ENCODE data around the gene PARD3B. TPM values are rescaled to one million over a fixed set of nuclear protein-coding genes. Genes with fewer than 3 reads are reported as not detected.

The PARD3B gene
- total RNA-seq, 1 donor from 2014 or later, result 23.8 TPM

DNA sequence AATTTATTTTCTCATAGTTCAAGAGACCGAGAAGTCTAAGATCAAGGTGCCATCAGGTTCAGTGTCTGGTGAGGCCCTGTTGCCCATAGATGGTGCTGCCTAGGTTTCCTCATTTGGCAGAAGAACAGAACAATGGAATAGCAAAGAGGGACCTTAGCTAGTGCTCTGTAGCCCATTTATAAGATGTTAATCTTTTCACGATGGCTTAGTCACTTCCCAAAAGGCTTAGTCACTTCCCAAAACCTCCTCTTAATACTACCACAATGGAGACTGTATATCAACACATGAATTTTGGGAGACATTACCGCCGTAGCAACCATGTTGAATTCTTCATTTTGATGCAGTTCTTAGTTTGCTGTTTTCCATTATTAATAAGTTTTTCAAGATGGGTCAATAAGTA, 890.7 kb downstream of the PARD3B start:
- H3K36me3 ChIP-seq, result no peaks in the 10 kb centered on the region
- no peak for ATAC-seq
- no peaks in the 10 kb centered on the region for H3K9me3 ChIP-seq
- TF ChIP-seq, protein P1, sequence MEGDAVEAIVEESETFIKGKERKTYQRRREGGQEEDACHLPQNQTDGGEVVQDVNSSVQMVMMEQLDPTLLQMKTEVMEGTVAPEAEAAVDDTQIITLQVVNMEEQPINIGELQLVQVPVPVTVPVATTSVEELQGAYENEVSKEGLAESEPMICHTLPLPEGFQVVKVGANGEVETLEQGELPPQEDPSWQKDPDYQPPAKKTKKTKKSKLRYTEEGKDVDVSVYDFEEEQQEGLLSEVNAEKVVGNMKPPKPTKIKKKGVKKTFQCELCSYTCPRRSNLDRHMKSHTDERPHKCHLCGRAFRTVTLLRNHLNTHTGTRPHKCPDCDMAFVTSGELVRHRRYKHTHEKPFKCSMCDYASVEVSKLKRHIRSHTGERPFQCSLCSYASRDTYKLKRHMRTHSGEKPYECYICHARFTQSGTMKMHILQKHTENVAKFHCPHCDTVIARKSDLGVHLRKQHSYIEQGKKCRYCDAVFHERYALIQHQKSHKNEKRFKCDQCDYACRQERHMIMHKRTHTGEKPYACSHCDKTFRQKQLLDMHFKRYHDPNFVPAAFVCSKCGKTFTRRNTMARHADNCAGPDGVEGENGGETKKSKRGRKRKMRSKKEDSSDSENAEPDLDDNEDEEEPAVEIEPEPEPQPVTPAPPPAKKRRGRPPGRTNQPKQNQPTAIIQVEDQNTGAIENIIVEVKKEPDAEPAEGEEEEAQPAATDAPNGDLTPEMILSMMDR (IDR thresholded peaks at IDR 0.05), result no peak
- intact Hi-C loops (cut with DNase I), result no loop called here
- H3K27me3 ChIP-seq (ENCODE audit: low read depth), result no peaks in the 10 kb centered on the region
- no peaks in the 10 kb centered on the region for H3K4me1 ChIP-seq
- no peak for DNase-seq
- H3K4me3 ChIP-seq, result no peak overlapping the region
- no peak overlapping the region for H3K27ac ChIP-seq

DNA sequence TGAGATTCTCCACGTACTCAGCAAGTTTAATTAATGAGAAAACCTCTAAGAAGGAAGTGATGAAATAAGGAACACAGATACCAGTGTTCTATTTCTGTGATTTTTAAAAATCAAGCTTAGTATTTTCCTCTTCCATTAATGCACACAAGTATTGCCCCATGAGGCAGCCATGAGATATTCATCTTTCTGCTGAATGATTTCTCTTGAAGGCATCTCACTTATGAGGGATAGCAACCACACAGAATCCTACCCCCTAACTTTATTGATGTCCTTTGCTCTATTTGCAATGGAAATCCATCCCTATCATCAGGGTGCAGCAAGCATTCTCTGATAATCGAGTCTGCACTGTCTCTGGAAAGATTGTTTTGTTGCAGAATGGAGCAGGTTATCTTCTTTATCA, 893.0 kb downstream of the PARD3B start:
- Histone ChIP-seq H3K4me1 (no peaks in the 10 kb centered on the region), H3K36me3 (no peaks in the 10 kb centered on the region), H3K27ac (no peak overlapping the region), H3K9me3 (no peaks in the 10 kb centered on the region), H3K27me3 (ENCODE audit: low read depth) (no peaks in the 10 kb centered on the region), H3K4me3 (no peak overlapping the region)
- intact Hi-C loops (cut with DNase I), result no loop called here
- DNase-seq, result no peak
- TF ChIP-seq, protein P1 (IDR thresholded peaks at IDR 0.05), result no peak
- ATAC-seq, result no peak

DNA sequence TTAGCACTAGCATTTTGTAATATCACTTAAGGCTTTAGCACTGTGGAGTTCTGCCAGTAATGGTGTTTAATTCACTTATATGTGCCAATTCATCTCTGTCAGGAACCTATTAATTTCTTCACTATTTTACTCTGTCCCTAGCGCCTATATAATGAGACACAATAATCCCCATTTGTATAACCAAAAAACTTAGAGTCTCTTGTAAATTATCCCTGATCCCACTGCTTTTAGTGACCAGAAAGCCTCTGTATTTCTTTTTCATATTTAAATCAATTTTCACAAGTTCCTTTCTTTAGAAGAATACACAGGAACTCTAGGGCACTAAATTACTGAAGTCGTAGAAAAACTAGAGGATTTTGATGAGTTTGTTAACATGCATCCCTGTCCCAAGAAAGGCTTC, 894.3 kb downstream of the PARD3B start:
- H3K36me3 ChIP-seq, result no peaks in the 10 kb centered on the region
- ATAC-seq, result no peak
- no peaks in the 10 kb centered on the region for H3K9me3 ChIP-seq
- TF ChIP-seq, protein P1 (IDR thresholded peaks at IDR 0.05), result no peak
- DNase-seq, result no peak
- no peaks in the 10 kb centered on the region for H3K27me3 ChIP-seq (ENCODE audit: low read depth)
- intact Hi-C loops (cut with DNase I), result no loop called here
- H3K4me3 ChIP-seq, result no peak overlapping the region
- no peaks in the 10 kb centered on the region for H3K4me1 ChIP-seq
- H3K27ac ChIP-seq, result no peak overlapping the region

DNA sequence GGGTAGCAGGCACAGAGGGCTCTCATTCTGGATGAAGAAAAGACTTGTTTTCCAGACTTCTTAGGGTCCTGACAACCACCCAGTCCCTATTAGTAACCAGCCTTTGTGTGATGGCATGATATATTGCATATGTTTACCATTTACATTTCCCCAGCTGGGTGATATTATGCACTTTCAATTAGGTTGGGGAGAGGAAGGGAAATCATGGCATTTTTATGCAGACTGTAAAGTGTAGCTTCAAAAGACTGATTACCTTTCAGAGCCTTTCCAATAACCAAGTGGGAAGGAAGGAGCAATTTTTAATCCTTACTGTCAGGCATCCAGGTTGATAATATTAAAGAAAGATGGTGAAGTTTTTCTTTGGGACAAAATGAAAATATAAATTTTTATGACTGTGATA, 896.2 kb downstream of the PARD3B start:
- ATAC-seq, result no peak
- H3K4me3 ChIP-seq, result no peak overlapping the region
- no peaks in the 10 kb centered on the region for H3K36me3 ChIP-seq
- no peaks in the 10 kb centered on the region for H3K27me3 ChIP-seq (ENCODE audit: low read depth)
- H3K9me3 ChIP-seq, result no peaks in the 10 kb centered on the region
- TF ChIP-seq, protein P1 (IDR thresholded peaks at IDR 0.05), result no peak
- no peak overlapping the region for H3K27ac ChIP-seq
- no peaks in the 10 kb centered on the region for H3K4me1 ChIP-seq
- DNase-seq, result no peak
- intact Hi-C loops (cut with DNase I), result no loop called here

DNA sequence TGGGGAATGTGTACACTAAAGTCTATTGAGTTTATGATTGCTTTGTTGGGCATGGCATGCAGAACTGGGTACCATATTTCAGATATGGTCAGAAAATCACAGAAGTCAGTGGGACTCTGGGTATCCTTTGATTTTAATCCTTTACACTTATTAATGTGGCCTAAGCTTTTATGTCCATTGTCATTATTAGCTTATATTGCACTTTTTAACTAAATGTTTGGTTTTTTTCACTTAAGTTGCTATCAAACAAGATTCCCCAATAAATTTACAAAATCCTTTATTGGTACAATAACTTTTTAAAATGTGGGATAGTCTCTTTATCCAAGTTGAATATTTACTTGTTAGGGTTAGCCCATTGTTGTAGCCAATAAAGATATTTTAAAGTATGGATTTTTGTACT, 902.9 kb downstream of the PARD3B start:
- H3K9me3 ChIP-seq, result no peaks in the 10 kb centered on the region
- TF ChIP-seq, protein P1 (IDR thresholded peaks at IDR 0.05), result no peak
- DNase-seq, result no peak
- H3K36me3 ChIP-seq, result no peaks in the 10 kb centered on the region
- no peak overlapping the region for H3K4me3 ChIP-seq
- no peaks in the 10 kb centered on the region for H3K4me1 ChIP-seq
- intact Hi-C loops (cut with DNase I), result no loop called here
- H3K27ac ChIP-seq, result no peak overlapping the region
- no peaks in the 10 kb centered on the region for H3K27me3 ChIP-seq (ENCODE audit: low read depth)
- no peak for ATAC-seq

Measured in lower lobe of right lung (tissue), 2 donors.